ENCODE measurements around the gene C10orf95.

DNA sequence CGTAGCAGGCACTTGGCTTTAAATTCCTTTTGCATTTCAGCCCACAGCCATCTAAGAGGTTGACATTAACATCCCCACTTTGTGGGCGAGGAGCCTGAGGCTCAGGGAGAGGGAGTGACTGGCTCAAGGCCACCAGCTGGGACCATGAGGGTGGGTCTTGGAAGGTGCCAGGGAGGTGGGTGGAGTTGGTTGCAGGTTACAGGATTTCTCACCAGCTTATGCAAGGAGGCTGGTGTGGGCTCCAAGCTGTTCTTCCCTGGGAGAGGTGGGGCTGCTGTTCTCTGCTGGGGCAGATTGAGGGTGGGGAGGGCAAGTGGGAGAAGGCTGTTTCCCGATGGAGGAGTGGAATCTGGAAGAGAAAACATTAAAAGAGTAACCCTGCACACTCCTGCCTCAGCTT is 14.1 kb upstream of the C10orf95 start:
- TF ChIP-seq, protein P1, sequence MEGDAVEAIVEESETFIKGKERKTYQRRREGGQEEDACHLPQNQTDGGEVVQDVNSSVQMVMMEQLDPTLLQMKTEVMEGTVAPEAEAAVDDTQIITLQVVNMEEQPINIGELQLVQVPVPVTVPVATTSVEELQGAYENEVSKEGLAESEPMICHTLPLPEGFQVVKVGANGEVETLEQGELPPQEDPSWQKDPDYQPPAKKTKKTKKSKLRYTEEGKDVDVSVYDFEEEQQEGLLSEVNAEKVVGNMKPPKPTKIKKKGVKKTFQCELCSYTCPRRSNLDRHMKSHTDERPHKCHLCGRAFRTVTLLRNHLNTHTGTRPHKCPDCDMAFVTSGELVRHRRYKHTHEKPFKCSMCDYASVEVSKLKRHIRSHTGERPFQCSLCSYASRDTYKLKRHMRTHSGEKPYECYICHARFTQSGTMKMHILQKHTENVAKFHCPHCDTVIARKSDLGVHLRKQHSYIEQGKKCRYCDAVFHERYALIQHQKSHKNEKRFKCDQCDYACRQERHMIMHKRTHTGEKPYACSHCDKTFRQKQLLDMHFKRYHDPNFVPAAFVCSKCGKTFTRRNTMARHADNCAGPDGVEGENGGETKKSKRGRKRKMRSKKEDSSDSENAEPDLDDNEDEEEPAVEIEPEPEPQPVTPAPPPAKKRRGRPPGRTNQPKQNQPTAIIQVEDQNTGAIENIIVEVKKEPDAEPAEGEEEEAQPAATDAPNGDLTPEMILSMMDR (IDR thresholded peaks at IDR 0.05), result no peak
- TF ChIP-seq POLR2A (IDR thresholded peaks at IDR 0.05), result no peak
